ENCODE results near the gene TPH2.
A peak's percentile ranks its signal among the peaks of the same experiment; 100 is the strongest.

The TPH2 gene

DNA sequence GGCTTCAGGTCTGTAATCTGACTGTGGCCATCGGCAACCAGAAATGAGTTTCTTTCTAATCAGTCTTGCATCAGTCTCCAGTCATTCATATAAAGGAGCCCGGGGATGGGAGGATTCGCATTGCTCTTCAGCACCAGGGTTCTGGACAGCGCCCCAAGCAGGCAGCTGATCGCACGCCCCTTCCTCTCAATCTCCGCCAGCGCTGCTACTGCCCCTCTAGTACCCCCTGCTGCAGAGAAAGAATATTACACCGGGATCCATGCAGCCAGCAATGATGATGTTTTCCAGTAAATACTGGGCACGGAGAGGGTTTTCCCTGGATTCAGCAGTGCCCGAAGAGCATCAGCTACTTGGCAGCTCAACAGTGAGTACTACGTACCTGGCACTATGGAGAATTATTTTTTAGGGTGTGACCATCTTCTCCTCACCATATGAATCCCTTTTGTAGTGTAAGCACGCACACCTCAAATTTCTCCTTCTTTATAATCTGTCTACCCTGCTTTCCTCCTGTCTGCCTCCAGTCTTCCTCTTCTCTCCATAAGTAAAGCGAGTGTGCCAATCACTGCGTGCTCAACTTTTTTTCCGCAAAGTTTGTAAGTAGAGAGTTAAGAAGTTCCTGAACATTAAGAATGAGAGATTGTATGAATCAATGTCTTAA lies at the start of gene TPH2:
TSS of gene TPH2 (plus strand) at position 118 of the 658 bp plus-strand sequence. CDS start at position 260, 142 bp downstream.
- DNase-seq (ENCODE audit: low read depth, low spot score), result peak; percentile 93

DNA sequence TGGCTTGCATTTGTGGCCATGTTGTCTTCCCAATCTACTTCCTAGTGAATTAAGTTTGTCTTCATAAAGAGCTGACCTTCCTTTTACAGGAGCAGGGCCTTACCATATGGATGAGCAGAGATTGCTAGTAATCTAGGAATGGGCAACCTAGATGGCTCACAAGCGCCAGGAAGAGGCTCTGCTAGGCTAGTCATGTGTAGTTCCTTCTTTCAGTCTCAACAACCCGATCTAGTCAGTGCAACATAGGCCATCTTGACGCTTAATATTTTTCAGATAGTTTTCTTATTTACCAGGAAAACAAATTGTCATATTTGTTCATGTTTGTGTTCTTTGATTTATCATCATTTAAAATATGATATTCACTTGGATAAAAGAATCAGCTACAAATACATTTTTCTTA lies 48.2 kb upstream of the TPH2 start:
- no peak for DNase-seq (ENCODE audit: low read depth, low spot score)

DNA sequence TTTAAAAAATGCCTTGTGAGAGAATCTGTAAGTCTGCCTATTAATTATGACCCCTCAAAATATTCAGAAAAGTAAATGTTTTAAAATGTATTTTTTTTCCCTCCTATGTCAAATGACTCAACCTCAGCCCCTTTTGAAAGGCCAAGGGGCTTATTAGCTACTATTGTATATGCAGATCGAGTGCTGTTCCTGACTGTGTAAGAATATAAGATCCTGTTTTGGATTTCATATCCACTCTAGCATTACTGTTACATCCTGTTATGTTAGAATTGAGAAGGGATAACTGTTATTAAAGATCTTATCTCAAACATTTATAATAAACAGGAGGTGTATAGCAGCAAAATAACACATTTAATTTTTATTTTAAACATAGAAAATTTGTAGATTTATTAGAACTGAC lies 46.6 kb upstream of the TPH2 start:
- no peak for DNase-seq (ENCODE audit: low read depth, low spot score)

DNA sequence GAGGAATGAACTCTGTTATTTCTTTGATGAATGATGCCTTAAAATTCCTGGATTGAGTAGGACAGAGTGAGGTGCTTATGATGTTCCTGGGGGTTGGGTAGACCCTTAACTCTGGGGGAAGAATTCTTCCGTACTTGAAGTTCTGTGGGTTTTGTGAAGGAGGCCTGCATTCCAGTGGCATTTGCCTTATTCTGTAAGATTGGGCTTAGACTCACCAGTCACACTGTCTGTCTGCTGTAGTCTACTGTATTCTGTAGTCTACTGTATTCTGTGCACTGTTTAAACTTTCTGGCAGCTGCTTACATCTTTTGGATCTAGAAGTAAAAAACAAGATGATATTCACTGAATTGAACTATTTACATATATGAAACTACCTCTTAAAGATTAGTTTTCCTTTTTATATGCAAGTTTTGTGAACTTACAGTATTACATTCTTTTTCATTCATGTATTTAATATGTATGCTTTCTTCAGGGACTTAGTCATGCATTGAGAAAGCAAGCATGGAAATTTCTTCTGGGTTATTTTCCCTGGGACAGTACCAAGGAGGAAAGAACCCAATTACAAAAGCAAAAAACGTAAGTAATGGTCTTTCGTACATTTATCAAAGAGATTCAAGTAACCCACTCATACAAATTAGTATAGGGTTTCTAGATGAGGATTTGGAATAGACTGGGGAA lies 42.3 kb upstream of the TPH2 start:
- DNase-seq (ENCODE audit: low read depth, low spot score), result no peak

DNA sequence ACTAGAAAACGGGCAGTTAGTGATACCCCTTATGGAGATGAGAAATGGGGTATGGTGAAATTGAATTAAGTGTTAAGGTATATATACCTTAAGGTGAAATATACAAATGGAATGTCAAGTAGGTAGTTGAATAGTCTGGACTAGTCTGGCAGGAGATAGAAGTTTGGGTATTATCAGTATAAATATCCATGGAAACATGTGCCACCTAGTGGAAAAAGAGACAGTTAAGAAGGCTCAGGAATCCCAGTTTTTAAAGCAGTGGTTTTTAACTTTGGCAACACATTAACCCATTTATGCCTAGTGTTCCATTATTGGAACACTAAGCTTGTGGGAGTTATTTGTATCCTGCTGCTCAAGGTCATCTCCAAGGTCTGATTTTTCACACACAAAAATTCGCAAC lies 38.6 kb upstream of the TPH2 start:
- no peak for DNase-seq (ENCODE audit: low read depth, low spot score)

DNA sequence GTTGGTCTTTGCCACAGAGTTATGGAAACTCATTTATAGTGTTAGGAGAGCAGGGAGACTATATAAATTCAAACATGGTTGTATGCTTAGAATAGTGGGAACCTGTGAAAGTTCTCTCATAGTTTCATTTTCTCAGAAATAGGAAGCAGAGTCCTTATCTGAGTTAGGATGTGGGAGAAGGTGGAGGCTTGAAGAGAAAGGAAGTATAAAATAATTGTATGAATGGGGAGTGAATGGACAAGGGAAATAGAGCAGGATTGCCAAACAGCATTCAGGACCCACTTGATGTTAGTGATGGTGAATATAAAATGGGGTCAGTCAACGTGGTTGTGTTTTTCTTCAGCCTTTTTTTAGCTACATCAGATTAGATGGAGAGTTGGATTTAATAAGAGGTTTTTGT lies 34.0 kb upstream of the TPH2 start:
- no peak for DNase-seq (ENCODE audit: low read depth, low spot score)

DNA sequence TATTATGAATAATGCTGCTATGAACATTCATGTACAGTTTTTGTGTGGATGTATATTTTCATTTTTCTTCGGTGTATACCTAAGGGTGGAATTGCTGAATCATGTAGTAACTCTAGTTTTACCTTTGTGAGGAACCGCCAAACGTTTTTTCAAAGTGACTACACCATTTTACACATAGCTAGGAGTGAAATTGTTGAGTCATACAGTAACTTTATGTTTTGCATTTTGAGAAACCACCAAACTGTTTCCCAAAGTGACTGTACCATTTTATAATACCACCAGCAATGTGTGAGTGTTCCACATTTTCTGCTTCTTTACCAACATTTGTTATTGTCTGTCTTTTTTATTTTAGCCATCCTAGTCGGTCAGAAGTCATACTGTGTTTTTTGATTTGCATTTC lies 3.1 kb upstream of the TPH2 start:
- DNase-seq (ENCODE audit: low read depth, low spot score), result no peak

DNA sequence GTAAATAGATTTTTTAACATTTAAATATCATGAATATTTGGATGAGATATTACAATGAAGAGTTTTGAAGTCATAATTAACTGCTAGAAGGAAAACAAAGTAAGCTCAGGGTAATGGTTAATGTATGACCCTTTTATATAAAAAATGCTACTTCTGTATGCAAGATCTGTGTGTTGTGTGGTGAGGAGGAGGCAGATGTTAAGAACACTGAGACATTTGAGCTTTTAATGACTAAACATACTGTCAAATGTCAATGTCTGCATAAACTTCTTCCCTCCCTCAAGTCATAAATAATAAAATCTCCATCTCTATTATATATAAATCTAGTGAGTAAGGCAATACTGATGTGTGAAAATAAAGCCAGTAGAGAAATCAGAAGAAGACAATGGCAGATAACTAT lies 1.4 kb downstream of the TPH2 start:
- no peak for DNase-seq (ENCODE audit: low read depth, low spot score)

DNA sequence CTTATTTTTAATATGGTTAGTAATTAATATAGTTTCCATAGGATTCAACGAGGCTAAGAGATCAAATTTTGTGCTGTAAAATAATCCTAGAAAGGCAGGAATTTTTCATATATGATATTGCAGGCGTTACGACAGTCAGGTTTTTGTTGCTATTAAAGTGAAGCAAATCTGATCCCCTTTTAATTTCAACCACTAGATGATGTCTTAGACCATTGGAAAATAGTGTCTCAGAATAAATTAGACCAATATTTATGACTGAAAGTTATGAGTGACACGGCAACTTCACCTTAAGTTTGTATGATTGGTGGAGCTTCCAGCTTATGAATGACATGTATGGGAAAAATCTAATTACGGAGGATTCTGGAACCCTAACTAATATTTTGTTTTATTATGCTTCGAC lies 2.5 kb downstream of the TPH2 start:
- DNase-seq (ENCODE audit: low read depth, low spot score), result no peak

DNA sequence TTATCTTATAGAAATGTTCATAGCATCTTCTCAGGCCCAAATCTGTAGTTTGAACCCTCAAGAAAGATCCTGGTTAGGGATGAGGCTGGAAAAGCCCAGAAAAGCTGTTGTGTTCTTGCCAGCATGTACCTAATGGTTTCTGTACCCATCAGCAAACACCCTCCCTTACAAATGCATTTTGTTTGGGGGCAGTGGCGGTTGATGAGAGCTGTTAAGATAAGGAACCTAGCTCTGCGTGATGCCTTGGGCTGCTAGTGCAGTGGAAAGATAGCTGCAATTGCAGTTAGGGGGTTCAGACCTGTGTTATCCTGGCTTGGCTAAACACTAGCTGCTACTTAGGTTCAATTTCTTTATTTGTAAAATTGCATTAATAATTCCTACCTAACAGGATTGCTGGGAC lies 3.6 kb downstream of the TPH2 start:
- DNase-seq (ENCODE audit: low read depth, low spot score), result no peak

DNA sequence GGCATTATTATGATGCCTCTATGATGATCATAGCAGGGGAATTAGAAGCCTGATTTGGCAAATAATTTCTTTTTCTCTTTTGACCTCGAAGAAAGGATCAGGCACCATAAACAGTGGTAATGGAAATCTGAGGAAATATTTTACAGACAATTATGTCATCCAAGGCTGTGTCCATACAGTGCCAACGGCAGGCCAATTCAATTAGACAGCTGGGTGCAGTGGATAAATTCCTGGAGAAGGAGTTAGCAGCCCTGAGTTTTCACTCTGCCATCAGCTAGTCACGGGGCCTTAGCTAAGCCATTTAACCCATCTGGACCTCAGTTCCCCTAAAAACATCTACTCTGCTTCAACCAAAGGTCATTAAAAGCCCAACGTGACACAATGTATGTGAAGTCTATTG lies 4.1 kb downstream of the TPH2 start:
- no peak for DNase-seq (ENCODE audit: low read depth, low spot score)

DNA sequence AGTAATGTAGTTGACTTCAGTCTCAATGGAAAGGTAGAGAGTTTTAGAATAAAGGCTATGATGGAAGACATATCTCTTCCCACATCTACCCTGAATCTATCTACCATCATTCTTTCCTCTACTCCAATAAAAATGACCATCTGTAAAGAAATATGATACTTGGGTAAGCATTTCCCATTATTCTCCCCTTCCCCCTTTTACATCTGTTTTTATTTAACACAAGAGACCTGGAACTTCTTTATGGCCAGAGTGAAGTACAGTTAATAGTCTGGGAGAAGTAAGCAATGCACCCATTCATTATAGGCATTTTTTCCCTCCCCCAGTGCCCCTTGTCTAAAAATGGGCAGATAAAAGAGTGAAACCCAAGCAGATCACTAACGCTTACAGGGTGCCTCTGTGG lies 6.5 kb downstream of the TPH2 start:
- DNase-seq (ENCODE audit: low read depth, low spot score), result no peak

DNA sequence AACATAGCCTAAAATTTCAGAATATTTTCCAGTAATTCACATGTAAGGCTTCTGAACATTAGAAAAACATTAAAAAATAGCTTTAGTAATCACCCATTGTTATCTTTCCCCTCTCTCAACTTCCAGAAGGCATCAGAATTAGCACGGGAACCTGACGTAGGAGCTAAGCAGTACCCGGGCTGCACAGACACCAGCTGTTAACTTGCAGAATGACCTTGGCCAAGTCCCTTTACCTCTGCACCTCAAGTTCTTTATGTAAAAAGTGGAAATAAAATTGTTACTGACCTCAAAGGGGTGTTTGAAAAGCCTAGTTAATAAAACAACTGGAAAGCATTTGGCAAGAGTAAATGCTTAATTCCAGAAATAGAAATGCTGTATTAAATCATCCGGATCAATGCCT lies 7.2 kb downstream of the TPH2 start:
- no peak for DNase-seq (ENCODE audit: low read depth, low spot score)

DNA sequence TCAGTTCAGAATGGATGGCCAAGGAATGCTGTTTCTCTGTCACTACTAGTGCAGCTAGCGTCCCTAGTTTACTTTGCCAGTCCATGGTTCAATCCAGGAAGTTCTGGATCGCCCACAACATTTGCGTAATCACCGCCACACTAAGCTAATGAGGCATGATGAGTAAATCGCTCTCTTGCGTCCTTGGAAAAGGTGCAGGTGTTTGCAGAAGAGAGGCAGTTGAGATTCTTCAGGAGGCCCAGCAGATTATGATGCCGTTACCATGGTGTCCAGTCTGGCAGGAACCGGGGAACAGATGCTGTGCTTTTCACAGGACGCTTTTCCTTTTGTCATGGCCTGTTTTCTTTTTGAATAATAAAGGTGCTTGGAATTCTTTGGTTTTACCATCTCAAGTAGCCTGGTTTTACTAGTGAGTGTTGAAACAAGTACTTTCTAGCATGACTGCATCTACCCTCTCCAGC lies 9.0 kb downstream of the TPH2 start:
- DNase-seq (ENCODE audit: low read depth, low spot score), result peak; percentile 88

DNA sequence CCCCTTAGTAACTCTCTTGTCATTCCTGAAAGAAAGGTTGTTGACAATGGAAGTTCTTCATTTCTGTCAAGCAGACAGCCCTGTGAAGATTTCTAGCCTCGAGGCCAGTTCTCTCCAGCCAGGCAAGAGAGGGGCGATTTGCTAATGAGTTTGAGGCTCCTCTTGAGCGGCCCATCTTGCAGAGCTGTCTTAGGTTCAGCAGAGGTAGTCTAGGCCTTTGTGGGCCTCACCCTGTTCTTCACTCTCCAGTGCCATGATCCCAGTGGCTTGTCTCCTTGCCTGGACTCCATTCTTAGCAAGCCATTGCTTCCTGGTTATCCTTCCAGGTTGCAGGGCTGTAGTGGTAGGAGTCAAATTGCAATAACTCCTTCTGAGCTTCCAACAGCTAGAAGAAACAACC lies 9.7 kb downstream of the TPH2 start:
- peak; percentile 86 for DNase-seq (ENCODE audit: low read depth, low spot score)

DNA sequence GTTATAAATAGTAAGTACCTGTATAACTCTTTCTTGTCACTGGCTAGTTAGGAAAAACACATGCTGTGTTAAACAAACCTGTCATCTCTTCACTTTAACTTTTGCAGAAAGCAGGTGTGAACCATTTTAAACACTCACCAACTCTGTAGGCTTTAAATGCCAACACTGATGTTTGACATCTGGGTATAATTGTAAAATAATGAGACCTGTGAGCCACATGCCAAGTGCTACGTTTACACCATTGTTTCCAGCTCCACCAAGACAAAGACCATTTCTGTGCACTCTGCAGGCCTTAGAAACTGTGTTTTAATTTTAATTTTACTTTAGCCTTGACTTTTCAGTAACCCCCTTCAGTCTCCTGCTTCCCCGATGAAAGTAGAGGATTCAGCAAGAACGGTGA lies 11.0 kb downstream of the TPH2 start:
- no peak for DNase-seq (ENCODE audit: low read depth, low spot score)

DNA sequence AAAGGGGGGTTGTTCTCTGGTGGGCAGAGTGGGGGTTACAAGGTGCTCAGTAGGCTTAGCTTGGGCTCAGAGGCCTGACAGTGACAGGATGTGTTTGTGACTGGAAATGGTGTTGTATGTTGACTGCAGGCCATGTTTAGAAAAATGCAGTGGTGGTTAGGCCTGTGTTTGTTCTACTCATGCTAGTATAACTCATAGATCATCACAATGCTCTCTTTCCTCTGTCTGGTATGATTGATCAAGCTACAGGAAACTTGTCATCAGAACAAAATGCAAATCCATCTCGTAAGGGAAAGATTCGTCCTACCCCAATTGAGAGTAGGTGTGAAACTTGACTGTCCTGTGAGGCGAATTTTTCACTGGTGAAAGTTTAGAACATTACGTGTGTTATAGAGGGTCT lies 11.8 kb downstream of the TPH2 start:
- no peak for DNase-seq (ENCODE audit: low read depth, low spot score)

DNA sequence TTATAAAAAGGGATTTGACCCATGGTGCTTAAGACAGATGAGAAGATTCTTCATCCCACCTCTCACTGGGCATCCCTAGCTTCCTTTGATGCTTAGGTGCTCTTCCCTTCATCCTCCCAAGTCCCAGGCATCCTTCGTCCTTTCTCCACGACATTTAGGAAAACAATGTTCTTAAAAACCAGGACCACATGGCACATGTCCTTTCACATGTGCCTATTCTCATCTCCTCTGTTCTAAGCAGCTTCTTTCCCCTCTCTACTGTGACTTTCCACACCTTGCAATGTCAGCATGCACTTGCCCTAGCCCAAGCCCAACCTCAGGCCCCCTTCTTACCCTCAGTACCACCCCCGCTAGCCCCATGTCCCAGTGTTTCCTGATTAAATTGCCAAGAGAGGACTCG lies 12.2 kb downstream of the TPH2 start:
- DNase-seq (ENCODE audit: low read depth, low spot score), result no peak

DNA sequence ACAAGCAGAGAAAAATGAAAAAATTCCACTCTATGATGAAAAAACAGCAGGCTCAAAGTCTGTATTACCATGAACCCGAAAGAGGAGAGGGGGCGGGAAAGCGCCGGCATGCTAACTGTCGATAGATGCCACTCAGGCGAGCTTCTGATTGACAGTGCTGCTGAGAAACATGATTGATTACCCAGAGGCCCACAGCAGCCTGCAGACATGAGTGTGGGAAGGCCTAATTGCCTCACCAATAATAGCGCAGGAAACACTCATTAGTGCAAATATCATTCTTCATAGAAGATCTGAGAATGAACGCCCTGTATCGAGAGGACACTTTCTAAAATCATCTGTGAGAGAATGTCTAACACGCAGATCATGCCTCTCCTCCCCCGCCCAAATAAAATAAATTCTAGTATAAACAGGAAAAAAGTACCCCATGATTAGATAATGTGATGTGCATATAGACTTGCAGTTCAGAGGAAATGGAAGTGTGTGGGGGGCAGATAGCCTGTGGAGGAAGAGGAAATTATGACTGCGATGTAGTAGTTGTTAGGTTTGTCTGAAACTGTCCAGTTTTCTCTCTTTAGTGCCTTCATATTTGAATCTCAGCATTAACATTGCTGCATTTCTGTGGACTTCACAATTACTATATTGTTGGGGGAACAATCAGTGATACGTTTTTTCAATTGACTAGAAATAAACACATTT lies 15.6 kb downstream of the TPH2 start:
- DNase-seq (ENCODE audit: low read depth, low spot score), result no peak

DNA sequence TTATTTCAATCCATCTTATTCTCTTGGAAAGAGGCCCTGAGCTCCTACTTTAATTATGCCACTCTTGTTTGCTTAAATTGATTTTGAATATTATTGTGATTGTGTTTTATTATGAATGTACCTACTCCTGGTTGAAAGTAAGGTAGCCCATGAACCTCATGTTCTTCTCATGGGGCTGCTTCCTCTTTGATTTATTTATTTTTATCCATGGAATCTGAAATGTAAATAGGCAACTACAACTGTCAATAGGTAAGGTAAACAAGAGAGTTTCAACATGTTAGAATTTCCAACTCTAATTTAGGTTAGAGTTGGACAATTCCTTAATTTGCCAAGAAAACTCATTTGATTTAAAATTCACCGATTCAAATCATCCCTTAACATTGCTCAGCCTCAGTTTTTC lies 16.2 kb downstream of the TPH2 start:
- DNase-seq (ENCODE audit: low read depth, low spot score), result no peak

DNA sequence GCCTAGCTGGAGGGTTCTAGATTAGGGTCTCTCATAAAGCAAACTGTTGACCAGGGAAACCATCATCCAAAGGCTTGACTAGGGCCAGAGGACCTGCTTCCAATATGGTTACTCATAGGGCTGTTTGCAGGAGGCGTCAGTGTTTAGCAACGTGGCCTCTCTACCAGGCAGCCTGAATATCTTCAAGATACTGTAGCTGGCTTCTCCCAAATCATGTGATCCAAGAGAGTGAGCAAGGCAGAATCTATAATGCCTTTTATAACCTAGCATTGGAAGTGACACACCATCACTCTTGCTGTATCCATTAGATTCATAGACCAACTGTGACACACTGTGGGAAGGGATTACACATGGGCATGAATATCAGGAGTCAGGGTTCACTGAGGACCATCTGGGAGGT lies 17.3 kb downstream of the TPH2 start:
- DNase-seq (ENCODE audit: low read depth, low spot score), result no peak

DNA sequence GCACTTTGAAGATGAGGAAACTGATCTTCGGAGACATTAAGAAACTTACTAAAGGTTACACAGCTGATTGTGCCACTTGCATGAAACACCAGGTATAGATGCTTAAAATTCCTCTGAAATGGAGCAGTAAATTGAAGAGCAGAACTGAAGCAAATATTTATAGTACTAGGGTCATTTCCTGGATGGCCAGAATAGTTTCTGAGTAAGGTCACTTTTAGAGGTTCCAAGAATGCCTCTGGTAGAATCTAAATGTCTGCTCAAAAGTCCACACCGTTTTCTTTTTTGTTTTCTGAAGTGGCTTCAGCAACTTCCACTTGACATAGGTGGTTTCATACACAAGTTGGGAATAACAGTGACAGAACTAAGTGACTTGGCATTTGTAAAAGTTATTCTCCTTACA lies 19.4 kb downstream of the TPH2 start:
- DNase-seq (ENCODE audit: low read depth, low spot score), result no peak

DNA sequence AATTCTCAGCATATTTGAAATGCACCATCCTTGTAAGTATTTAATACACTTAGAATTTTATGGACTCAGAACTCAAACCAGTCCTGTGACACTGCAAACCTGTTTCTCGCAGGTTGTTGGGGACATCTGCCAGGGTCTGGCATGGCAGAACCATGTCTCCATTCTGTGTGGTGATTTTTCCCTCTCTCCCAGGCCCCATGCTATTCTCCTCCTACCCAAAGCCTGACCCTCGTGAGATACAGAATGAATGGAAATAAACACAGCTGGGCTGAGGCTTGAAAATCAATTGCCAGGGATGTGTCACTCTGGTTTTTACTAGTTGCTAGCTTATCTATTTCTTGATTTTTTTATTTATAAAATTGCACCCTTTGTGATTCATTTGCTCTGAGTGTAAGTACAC lies 19.8 kb downstream of the TPH2 start:
- DNase-seq (ENCODE audit: low read depth, low spot score), result no peak

All from ELF-1 (cell line).